ENCODE data around the gene SLC39A11. TPM values are rescaled to one million over a fixed set of nuclear protein-coding genes. Genes with fewer than 3 reads are reported as not detected.

SLC39A11 gene
- total RNA-seq, 1 donor: 15.8 TPM

DNA sequence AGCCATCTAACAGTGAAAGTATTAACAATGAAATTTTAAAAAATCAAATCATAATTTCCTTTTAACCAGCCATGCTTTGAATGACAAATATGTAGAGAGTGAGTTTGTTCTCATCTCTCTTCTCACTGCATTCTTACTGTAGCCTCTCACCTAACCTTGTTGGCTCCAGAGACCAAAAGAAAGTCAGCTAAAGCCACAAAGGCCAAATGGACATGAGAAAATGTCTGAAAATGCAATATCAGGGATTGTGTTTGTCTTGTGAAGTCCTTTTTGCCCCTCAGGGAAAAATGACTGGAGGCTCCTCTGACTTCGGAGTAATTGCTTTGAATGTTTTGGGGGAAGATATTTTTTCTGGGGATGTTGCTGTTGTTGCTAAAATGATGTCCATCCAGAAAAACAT is 166.3 kb downstream of the SLC39A11 start:
- H3K4me3 ChIP-seq (ENCODE audit: low read depth, low read length): no peak overlapping the region
- TF ChIP-seq CTCF (IDR thresholded peaks at IDR 0.05; ENCODE audit: insufficient read depth, low read length): no peak
- DNase-seq (ENCODE audit: low read depth): no peak

DNA sequence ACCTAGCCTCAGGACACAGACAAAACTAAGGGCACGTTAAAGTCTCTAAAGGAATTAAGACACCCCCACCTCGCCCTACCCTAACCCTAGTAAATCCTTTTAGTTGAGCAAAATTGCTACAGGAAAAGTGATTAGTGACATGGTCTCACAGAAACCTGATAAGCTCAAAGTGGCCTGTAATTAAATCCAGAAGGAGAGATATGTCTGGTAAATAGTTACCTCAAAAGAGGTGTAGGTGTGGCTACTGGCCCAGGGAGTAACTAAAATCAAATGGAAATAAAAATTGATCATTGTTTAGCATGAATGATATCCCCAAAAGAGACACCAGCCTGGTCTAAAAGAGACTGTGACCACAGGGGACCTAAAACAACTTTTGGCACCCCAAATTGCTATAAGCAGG is 168.3 kb downstream of the SLC39A11 start:
- H3K4me3 ChIP-seq (ENCODE audit: low read depth, low read length): no peak overlapping the region
- no peak for TF ChIP-seq CTCF (IDR thresholded peaks at IDR 0.05; ENCODE audit: insufficient read depth, low read length)
- DNase-seq (ENCODE audit: low read depth): no peak

DNA sequence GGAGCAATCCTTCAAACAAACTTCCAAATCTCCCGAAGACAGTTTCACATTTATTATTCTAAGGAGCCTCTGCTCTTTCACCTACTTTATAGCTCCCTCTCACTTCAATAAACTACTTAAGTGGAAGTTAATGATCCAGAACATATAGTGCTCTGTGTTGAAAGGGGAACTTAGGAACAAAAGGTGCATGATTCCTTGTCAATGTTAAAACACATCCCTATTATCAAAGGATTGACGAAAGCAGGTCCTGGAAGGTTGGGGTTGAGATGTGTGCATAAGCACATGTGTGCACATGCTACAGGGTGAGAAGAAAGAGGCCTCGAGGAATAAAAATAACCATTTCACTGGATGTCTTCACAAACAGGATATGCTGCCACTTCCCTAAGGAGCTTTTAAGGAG is 170.3 kb downstream of the SLC39A11 start:
- no peak for TF ChIP-seq CTCF (IDR thresholded peaks at IDR 0.05; ENCODE audit: insufficient read depth, low read length)
- H3K4me3 ChIP-seq (ENCODE audit: low read depth, low read length): no peak overlapping the region

GRCh38 chr17:72921347-72922054 is 171.0 kb downstream of the SLC39A11 start:
- H3K4me3 ChIP-seq (ENCODE audit: low read depth, low read length): no peak overlapping the region
- no peak for DNase-seq (ENCODE audit: low read depth)
- no peak for TF ChIP-seq CTCF (IDR thresholded peaks at IDR 0.05; ENCODE audit: insufficient read depth, low read length)

More for the DNA sequence above, 170.3 kb downstream of the SLC39A11 start:
- DNase-seq (ENCODE audit: low read depth): no peak

DNA sequence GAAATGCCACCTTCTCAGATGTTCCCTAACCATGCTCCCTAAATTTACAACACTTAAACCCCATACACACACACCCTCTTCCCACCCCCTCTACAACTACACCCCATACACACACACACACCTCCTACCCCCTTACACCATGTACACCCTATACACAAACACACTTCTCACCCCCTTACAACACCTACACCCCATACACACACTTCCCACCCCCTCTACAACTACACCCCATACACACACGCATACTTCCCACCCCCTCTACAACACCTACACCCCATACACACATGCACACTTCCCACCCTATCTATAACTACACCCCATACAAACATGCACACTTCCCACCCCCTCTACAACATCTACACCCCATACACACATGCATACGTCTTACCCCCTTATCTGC is 172.0 kb downstream of the SLC39A11 start:
- no peak overlapping the region for H3K4me3 ChIP-seq (ENCODE audit: low read depth, low read length)
- TF ChIP-seq CTCF (IDR thresholded peaks at IDR 0.05; ENCODE audit: insufficient read depth, low read length): no peak
- DNase-seq (ENCODE audit: low read depth): no peak

DNA sequence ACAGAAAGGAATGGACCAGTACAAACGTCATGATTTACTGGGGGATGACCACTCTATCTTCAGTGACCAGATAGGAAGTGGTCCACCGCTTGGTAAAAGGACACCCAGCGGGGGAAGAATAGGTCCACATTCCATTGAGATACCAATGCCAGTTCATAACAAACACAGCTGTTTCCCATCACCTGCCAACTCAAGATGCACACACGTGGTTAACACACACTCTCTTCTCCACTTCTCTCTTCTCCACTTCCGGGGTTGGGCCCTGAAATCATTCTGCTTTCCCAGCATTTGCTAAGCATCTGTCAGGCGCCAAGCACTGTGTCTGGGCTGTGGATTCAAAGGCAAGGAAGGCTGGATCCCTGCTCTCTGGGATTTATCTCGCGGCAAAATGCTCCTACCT is 175.5 kb downstream of the SLC39A11 start:
- TF ChIP-seq CTCF (IDR thresholded peaks at IDR 0.05; ENCODE audit: insufficient read depth, low read length): no peak
- DNase-seq (ENCODE audit: low read depth): no peak
- no peak overlapping the region for H3K4me3 ChIP-seq (ENCODE audit: low read depth, low read length)

- no peak for TF ChIP-seq CTCF (IDR thresholded peaks at IDR 0.05; ENCODE audit: insufficient read depth, low read length)
- H3K4me3 ChIP-seq (ENCODE audit: low read depth, low read length): no peak overlapping the region
- DNase-seq (ENCODE audit: low read depth): no peak
Observed at GRCh38 chr17:72915625-72916081, 176.8 kb downstream of the SLC39A11 start.

Data from fibroblast of the aortic adventitia (primary cell).